Central memory CD8-positive, alpha-beta T cell (primary cell): ENCODE measurements around the gene PLD4.

Experiments
- ATAC-seq: fragments of 150-1000 bp; cut with Tn5 transposase; replicated peaks from 2 replicates; pipeline ENCODE4 v1.10.0; 2022; ENCODE audit warnings: mild to moderate bottlenecking, moderate FRiP score, moderate number of reproducible peaks; ENCODE audit not compliant: poor library complexity, severe bottlenecking; ENCODE audit errors: extremely low read depth
- DNase-seq, 2 donors: peaks; one replicate each; pipeline ENCODE4 v3.0.0; 2021; ENCODE audit warnings: low spot score in 2 of 2
- H3K27ac Mint-ChIP-seq: one replicate; pipeline ENCODE4 v1.8.0; 2022; ENCODE audit warnings: low read depth, mild to moderate bottlenecking, moderate library complexity, mixed read lengths
- H3K27me3 Mint-ChIP-seq: one replicate; pipeline ENCODE4 v1.8.0; 2022; ENCODE audit warnings: mixed read lengths
- H3K36me3 Mint-ChIP-seq: one replicate; pipeline ENCODE4 v1.8.0; 2022; ENCODE audit warnings: mild to moderate bottlenecking, moderate library complexity, mixed read lengths; ENCODE audit not compliant: insufficient read depth
- H3K4me1 Mint-ChIP-seq: one replicate; pipeline ENCODE4 v1.8.0; 2022; ENCODE audit warnings: mixed read lengths
- H3K4me3 Mint-ChIP-seq: one replicate; pipeline ENCODE4 v1.8.0; 2022; ENCODE audit warnings: mild to moderate bottlenecking, moderate library complexity, mixed read lengths
- H3K9me3 Mint-ChIP-seq: one replicate; pipeline ENCODE4 v1.8.0; 2022; ENCODE audit warnings: mixed read lengths

Gene PLD4

GRCh38 chr14:104957146-104958113 lies 32.8 kb downstream of the PLD4 start:
- H3K4me3 Mint-ChIP-seq = no peak overlapping the region
- H3K27me3 Mint-ChIP-seq = peaks cover 60% of the 10 kb centered on the region
- no peaks in the 10 kb centered on the region for H3K9me3 Mint-ChIP-seq
- H3K27ac Mint-ChIP-seq = no peak overlapping the region
- DNase-seq = no peak
- H3K36me3 Mint-ChIP-seq = no peaks in the 10 kb centered on the region
- no peak for ATAC-seq
- no peaks in the 10 kb centered on the region for H3K4me1 Mint-ChIP-seq

DNA sequence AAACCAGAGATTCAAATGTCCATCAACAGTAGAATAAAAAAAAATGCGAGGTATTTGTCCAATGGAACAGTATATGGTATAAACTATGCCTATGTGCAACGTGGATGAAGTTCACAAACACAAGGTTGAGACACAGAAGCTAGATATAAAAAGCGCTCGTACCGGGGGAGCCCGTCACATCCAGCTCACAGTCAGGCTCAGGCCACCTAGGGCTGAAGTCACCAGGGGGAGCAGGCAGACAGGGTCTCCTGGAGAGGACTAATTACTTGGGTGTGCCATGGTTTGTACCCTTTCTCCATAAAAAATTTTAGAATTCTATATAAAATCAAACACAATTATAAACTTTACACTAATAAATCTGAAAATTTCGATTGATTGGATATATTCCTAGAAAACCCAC lies 39.9 kb downstream of the PLD4 start:
- Mint-ChIP-seq H3K4me3 (no peak overlapping the region), H3K27ac (no peak overlapping the region)
- ATAC-seq = no peak

GRCh38 chr14:104965561-104966231 lies 41.0 kb downstream of the PLD4 start:
- no peak overlapping the region for H3K4me3 Mint-ChIP-seq
- peaks cover 28% of the 10 kb centered on the region for H3K27me3 Mint-ChIP-seq
- no peak for DNase-seq
- no peak for ATAC-seq
- H3K4me1 Mint-ChIP-seq = no peaks in the 10 kb centered on the region
- H3K36me3 Mint-ChIP-seq = no peaks in the 10 kb centered on the region
- H3K27ac Mint-ChIP-seq = no peak overlapping the region
- no peaks in the 10 kb centered on the region for H3K9me3 Mint-ChIP-seq

More for the DNA sequence above, 39.9 kb downstream of the PLD4 start:
- peaks cover 36% of the 10 kb centered on the region for H3K27me3 Mint-ChIP-seq
- no peaks in the 10 kb centered on the region for H3K4me1 Mint-ChIP-seq
- no peak for DNase-seq
- H3K9me3 Mint-ChIP-seq = no peaks in the 10 kb centered on the region
- no peaks in the 10 kb centered on the region for H3K36me3 Mint-ChIP-seq

DNA sequence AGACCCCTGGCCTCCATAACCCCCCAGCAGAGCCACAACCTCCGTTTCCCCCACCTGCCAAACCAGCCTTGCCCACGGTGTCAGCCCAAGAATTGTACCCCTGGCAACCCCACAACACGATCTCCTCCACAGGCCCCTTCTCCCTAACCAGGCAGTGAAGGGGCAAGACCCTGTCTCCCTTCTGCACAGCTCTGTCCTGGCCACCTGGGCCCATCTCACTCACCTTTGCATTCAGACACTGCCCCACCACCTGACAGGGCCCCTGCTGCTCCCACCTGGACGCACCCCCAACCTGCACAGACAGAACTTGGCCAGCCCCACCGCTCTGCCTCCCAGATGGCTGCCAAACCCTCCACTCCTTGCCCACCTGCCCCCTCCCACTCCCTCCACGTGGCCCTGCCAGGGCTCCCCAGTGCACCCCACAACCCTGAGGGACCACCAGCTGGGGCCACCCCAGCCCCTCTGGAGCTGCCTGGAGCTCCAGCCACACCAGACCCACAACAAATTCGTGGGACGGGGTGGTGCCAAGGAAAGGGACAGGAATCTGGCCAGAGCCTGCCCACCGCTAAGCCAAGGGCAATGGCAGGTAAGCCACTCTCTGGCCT lies 41.7 kb downstream of the PLD4 start:
- no peaks in the 10 kb centered on the region for H3K36me3 Mint-ChIP-seq
- no peaks in the 10 kb centered on the region for H3K4me1 Mint-ChIP-seq
- H3K9me3 Mint-ChIP-seq = no peaks in the 10 kb centered on the region
- H3K27ac Mint-ChIP-seq = no peak overlapping the region
- DNase-seq = no peak
- peaks cover 27% of the 10 kb centered on the region for H3K27me3 Mint-ChIP-seq
- no peak for ATAC-seq
- no peak overlapping the region for H3K4me3 Mint-ChIP-seq

DNA sequence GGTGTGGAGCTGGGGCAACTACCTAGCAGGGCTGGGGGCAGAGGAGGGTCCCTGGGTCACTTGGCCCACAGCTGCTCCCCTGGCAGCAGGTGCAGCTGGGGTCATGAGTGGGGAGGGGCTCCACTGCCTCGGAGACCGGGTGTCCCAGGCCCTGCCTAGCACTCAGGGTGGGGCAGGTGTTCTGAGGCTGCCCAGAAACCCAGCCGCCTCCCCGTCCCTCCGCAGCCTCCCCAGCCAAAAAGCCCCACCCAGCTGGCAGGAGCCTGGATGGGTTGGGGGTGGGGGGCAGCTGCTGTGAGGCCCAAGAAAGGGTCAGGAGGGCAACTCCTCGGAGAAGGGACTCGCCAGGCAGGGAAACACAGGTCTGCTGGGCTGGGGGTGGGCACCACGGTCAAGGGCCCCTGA lies 42.3 kb downstream of the PLD4 start:
- H3K27me3 Mint-ChIP-seq = peaks cover 27% of the 10 kb centered on the region
- no peaks in the 10 kb centered on the region for H3K4me1 Mint-ChIP-seq
- DNase-seq (no peak), ATAC-seq (no peak)
- no peaks in the 10 kb centered on the region for H3K36me3 Mint-ChIP-seq
- no peak overlapping the region for H3K4me3 Mint-ChIP-seq
- H3K27ac Mint-ChIP-seq = no peak overlapping the region
- no peaks in the 10 kb centered on the region for H3K9me3 Mint-ChIP-seq

DNA sequence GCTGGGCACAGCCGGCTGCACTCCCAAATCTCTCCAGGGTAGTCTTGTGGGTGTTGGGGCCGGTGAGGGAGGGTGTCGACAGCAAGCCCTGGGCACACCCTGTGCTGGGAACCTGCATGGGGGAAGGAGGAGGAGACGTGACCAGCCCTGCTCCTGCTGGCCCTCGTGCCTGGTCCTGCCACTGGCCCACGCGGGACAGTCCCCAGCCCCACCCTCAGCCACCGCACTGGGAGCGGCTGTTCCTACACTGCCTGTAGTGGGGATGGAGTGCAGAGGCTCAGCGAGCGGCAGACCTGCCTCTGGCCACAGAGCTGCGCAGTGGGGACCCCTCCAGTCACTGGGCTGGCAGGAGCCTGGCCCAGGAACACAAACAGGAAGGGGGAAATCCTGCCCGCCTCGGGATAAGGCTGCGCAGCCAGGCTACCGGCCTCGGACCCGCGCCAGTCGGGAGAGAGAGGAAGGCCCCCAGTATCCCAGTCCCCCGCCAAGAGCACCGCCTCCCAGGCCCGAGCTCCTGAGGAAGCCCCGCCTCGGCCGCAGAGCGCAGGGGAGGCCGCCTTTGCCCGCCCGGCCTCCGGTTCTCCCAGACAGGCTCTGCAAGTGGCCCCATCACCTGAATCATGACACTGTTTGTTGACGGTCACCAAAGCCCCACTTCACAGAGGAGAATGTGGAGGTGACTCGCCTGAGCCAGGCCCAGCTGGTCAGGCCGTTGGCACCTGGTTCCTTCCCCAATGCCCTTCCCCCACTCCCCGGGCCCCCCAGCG lies 42.9 kb downstream of the PLD4 start:
- no peak overlapping the region for H3K4me3 Mint-ChIP-seq
- ATAC-seq = no peak
- no peak for DNase-seq

GRCh38 chr14:104968153-104968527 lies 43.5 kb downstream of the PLD4 start:
- Mint-ChIP-seq H3K4me1 (no peaks in the 10 kb centered on the region), H3K9me3 (no peaks in the 10 kb centered on the region), H3K4me3 (no peak overlapping the region), H3K36me3 (no peaks in the 10 kb centered on the region), H3K27ac (no peak overlapping the region), H3K27me3 (peaks cover 27% of the 10 kb centered on the region)
- ATAC-seq (no peak), DNase-seq (no peak)

More for the DNA sequence above, 42.9 kb downstream of the PLD4 start:
- H3K9me3 Mint-ChIP-seq = no peaks in the 10 kb centered on the region
- no peaks in the 10 kb centered on the region for H3K4me1 Mint-ChIP-seq
- H3K36me3 Mint-ChIP-seq = no peaks in the 10 kb centered on the region
- H3K27me3 Mint-ChIP-seq = peaks cover 27% of the 10 kb centered on the region
- H3K27ac Mint-ChIP-seq = no peak overlapping the region

DNA sequence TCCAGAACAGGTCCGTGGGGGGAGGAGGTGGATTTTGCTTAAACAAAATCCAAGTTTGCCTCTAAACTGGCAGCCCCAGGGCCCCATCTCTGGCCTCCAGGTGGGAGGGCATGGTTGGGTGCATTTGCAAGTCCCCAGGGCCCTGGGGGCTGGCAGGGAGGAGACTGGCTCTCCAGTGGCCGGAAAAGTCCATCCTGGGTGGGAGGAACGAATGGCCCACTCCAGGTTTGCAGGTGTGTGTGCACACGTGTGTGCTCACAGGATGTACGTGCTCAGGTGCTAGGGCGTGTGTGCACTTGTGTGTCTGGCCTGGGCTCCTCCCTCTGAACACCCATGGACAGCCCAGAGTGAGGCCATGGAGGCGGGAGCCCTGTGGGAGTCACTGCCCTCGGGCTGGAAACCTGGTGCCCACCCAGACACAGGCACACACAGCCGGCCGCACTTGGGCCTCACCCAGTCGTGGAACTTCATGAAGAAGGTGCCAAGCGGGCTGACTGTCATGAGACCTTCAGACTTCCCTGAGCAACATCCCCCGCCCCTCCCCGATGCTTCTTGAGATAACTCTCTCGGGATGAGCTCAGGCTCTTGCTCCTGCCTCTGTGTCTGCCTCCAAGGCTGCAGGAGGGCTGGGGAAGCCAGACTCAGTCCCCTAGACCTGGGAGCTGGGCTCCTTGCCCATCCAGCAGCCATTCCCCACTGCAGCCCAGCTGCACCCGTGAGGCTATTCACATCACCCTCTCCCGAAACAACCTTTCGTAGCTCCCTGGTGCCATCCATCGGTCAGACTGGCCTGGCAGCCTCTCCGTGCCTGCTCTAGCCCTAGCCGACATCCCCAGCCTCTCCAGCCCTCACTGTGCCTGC lies 44.1 kb downstream of the PLD4 start:
- DNase-seq (no peak), ATAC-seq (no peak)
- H3K9me3 Mint-ChIP-seq = no peaks in the 10 kb centered on the region
- H3K27ac Mint-ChIP-seq = no peak overlapping the region
- H3K27me3 Mint-ChIP-seq = peaks cover 27% of the 10 kb centered on the region
- no peaks in the 10 kb centered on the region for H3K36me3 Mint-ChIP-seq
- H3K4me3 Mint-ChIP-seq = no peak overlapping the region
- H3K4me1 Mint-ChIP-seq = no peaks in the 10 kb centered on the region

DNA sequence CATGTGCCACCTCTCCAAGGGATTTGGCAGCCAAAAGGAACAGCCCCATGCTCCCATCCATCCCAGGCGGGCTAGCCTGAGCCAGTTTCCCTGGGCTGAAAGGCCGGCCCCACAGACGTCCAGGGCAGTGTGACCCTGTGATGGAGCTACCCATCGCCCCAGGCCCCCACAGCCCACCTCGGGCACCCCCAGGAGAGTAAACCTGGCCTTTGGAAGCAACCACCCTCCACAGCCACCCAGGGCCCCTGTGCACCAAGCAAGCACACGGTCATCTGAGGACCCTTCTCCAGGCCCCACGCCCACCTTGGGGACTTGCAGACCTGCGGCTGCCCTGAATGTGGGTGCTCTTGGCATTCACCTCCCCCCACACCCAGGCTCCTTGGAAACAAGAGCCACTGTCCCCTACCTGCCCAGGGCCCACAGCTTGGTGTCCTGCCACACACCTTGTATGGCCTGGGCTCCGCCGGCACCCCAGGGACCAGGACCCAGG lies 45.1 kb downstream of the PLD4 start:
- Mint-ChIP-seq H3K36me3 (no peaks in the 10 kb centered on the region), H3K27ac (no peak overlapping the region), H3K27me3 (peaks cover 27% of the 10 kb centered on the region), H3K4me3 (no peak overlapping the region), H3K4me1 (no peaks in the 10 kb centered on the region), H3K9me3 (no peaks in the 10 kb centered on the region)
- DNase-seq (no peak), ATAC-seq (no peak)

DNA sequence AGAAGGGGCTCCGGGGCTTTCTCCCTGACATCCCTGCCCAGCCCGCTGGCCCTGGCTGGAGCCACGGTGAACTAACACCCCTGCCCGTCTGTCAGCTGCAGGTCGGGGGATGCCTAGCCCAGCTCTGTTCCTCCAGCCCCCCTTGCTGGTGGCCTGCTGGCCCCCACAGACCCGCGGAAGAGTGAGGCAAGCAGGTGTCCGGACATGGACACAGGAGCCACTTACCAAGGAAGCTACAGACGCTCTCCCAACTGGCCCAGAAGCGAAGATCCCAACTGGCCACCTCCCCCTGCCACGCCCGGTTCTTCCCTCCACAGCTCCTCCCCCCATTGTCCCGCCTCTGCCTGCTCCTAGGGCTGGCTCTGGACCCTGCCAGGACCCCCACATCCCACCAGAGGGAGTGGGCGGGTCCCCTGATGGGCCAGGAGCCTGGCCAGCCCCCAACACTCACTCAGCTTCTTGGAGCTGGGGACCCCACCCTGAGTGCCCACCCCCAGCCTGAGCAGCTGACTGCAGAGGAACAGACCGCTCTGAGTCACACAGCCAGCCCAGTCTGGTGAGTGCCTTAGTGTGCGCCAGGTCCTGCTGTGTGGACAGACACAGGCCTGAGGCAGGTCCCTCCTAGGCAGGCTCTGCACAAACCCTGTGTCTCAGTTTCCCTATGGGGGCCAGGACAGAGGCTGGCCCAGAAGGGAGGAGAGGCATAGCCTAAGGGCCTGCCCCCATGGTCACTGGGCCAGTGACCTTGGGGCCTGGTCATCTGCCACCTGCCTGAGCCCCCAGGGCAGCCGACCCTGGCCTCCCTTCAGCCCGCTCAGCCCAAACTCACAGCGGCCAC lies 45.8 kb downstream of the PLD4 start:
- no peaks in the 10 kb centered on the region for H3K36me3 Mint-ChIP-seq
- no peaks in the 10 kb centered on the region for H3K9me3 Mint-ChIP-seq
- no peak overlapping the region for H3K27ac Mint-ChIP-seq
- H3K4me1 Mint-ChIP-seq = no peaks in the 10 kb centered on the region
- peaks cover 26% of the 10 kb centered on the region for H3K27me3 Mint-ChIP-seq
- H3K4me3 Mint-ChIP-seq = no peak overlapping the region
- ATAC-seq = no peak
- DNase-seq = no peak
